Cardiac fibroblast (primary cell): Measurements from ENCODE around the gene PAX2.

Source experiments
- DNase-seq, 2 donors: peaks; one replicate each; pipeline versions ENCODE4 v3.0.0 to v3.0.0-alpha.2; 2010; ENCODE audit warnings: low read depth in 2 of 2
- H3K4me3 ChIP-seq, 2 donors: replicated peaks in 1 of 2; 1 replicate in 1 of 2; 2 replicates in 1 of 2; pipeline ENCODE4 v1.5.1; 2011; ENCODE audit warnings: low read depth in 2 of 2, low read length in 2 of 2, mild to moderate bottlenecking in 2 of 2, moderate library complexity in 1 of 2
- CTCF ChIP-seq: IDR thresholded peaks from one replicate; pipeline ENCODE4 v1.5.1; 2011; ENCODE audit warnings: low read depth, mild to moderate bottlenecking, low read length, inconsistent platforms

PAX2 gene

GRCh38 chr10:100736144-100736808 is 9.1 kb upstream of the PAX2 start:
- TF ChIP-seq CTCF = no peak
- no peak for DNase-seq
- H3K4me3 ChIP-seq = no peak overlapping the region

GRCh38 chr10:100736809-100737354 is 8.5 kb upstream of the PAX2 start:
- TF ChIP-seq CTCF = no peak
- H3K4me3 ChIP-seq = no peak overlapping the region

GRCh38 chr10:100737355-100738054 is 7.9 kb upstream of the PAX2 start:
- TF ChIP-seq CTCF = no peak
- no peak for DNase-seq
- H3K4me3 ChIP-seq = peak overlapping the region in 1 of 2 donors; percentile 10

More at GRCh38 chr10:100736809-100737354, 8.5 kb upstream of the PAX2 start:
- no peak for DNase-seq

- TF ChIP-seq CTCF = no peak
- no peak for DNase-seq
- no peak overlapping the region for H3K4me3 ChIP-seq
These were observed 7.1 kb upstream of the PAX2 start for GRCh38 chr10:100738055-100738827.

- no peak for TF ChIP-seq CTCF
- DNase-seq = no peak
- H3K4me3 ChIP-seq = no peak overlapping the region
These were observed 5.6 kb upstream of the PAX2 start for GRCh38 chr10:100739517-100740368.
